ENCODE data around the gene PTCD3. TPM values are rescaled to one million over a fixed set of nuclear protein-coding genes. Genes with fewer than 3 reads are reported as not detected.

Gene PTCD3
- total RNA-seq = 67.5 and 71.9 TPM in 2 replicates

GRCh38 chr2:86105969-86106945 is at the start of gene PTCD3:
TSS of gene PTCD3 (plus strand) at chr2:86106235. CDS start at chr2:86106248, 13 bp downstream.

GRCh38 chr2:86105252-86105968 is 625 bp upstream of the PTCD3 start, which contains the start of gene POLR1A:
TSS of gene POLR1A (minus strand) at chr2:86105886. CDS start at chr2:86105776, 110 bp downstream.

Other genes with a start within 250 kb of the PTCD3 start
- 10.1 and 13.9 TPM in 2 replicates for gene ST3GAL5, start 217.2 kb upstream of the PTCD3 start, total RNA-seq
- gene POLR1A, start 349 bp upstream of the PTCD3 start, total RNA-seq = 17.0 and 26.2 TPM in 2 replicates
- 47.3 and 51.1 TPM in 2 replicates for gene IMMT, start 89.2 kb downstream of the PTCD3 start, total RNA-seq
- 16.3 and 21.2 TPM in 2 replicates for gene MRPL35, start 93.2 kb downstream of the PTCD3 start, total RNA-seq
- 0.07 and 0.33 TPM in 2 replicates for gene REEP1, start 231.4 kb downstream of the PTCD3 start, total RNA-seq

Measured in smooth muscle cell of the pulmonary artery (primary cell).